SH-SY5Y (cell line): Measurements from ENCODE around the gene ATP13A5.

Experiments
- GATA2 ChIP-seq: IDR thresholded peaks from 2 replicates; pipeline ENCODE4 v1.6.1; 2011; ENCODE audit warnings: mild to moderate bottlenecking, low read depth, low read length
- GATA3 ChIP-seq: IDR thresholded peaks from 2 replicates; pipeline ENCODE4 v1.6.1; 2011; ENCODE audit warnings: low read depth, mild to moderate bottlenecking, low read length, moderate library complexity

ATP13A5 gene

DNA sequence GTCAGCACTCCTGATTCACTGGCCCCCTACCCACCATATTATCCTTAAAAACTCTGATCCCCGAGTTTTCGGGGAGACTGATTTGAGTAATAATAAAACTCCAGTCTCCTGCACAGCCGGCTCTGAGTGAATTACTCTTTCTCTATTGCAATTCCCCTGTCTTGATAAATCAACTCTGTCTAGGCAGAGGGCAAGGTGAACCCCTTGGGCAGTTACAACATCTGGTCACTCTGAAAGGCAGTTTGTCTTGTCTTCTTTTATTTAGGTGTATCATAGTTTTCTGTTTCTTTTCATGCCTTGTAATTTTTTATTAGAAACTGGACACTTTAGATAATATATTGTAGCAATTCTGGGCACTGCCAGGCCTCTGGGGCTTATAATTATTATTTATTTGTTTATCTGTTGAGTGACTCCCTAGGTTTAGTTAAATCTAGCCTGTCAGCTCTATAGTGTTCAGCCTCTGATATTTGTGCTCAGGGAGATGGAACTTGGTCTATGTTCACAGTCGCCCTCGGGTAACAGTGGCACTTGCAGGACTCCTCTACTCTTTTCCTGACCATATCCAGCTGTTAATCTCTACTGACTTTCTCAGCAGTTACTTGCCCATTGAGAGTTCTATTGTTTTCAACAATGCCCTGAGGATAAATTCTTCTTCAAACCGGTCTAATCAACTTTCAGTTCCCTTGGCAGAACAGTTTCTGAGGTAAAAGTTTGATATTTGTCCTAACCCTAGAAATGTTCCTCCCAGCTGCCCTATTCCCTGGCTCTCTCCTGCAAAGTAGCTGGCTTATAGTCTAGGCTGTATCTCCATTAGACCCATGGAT, 153.0 kb downstream of the ATP13A5 start:
- no peak for TF ChIP-seq GATA2
- no peak for TF ChIP-seq GATA3
